Mesenchymal stem cell (in vitro differentiated cells and primary cell): ENCODE results near the gene FCHSD2.

ENCODE experiments used
- DNase-seq: peaks from one replicate; pipeline ENCODE4 v3.0.0-alpha.2; 2013
- H2AFZ ChIP-seq: one replicate; pipeline ENCODE4 v1.6.1; 2013; ENCODE audit warnings: low read depth, mild to moderate bottlenecking, control low read depth, inconsistent platforms, low read length, moderate library complexity
- H2AK5ac ChIP-seq: 2 replicates; pipeline ENCODE4 v1.6.1; 2013; ENCODE audit warnings: low read length, moderate library complexity, mild to moderate bottlenecking, inconsistent platforms; ENCODE audit not compliant: severe bottlenecking
- H2BK120ac ChIP-seq: one replicate; pipeline ENCODE4 v1.6.1; 2013; ENCODE audit warnings: low read depth, mild to moderate bottlenecking, inconsistent platforms, low read length, moderate library complexity
- H2BK12ac ChIP-seq, 2 experiments: one replicate each; pipeline ENCODE4 v1.6.1; 2013; ENCODE audit warnings: inconsistent platforms in 2 of 2, low read length in 2 of 2, mild to moderate bottlenecking in 2 of 2, moderate library complexity in 2 of 2, control low read depth in 1 of 2
- H2BK15ac ChIP-seq: one replicate; pipeline ENCODE4 v1.6.1; 2013; ENCODE audit warnings: mild to moderate bottlenecking, low read depth, inconsistent platforms; ENCODE audit not compliant: poor library complexity, severe bottlenecking
- H2BK5ac ChIP-seq: 2 replicates; pipeline ENCODE4 v1.6.1; 2013; ENCODE audit warnings: low read depth, mild to moderate bottlenecking, low read length, control low read depth, inconsistent platforms; ENCODE audit not compliant: poor library complexity, severe bottlenecking
- H3K14ac ChIP-seq, 2 experiments: one replicate each; pipeline ENCODE4 v1.6.1; 2013; ENCODE audit warnings: inconsistent platforms in 2 of 2, low read length in 2 of 2, control low read depth in 1 of 2, mild to moderate bottlenecking in 1 of 2, moderate library complexity in 1 of 2
- H3K18ac ChIP-seq, 2 experiments: one replicate each; pipeline ENCODE4 v1.6.1; 2013; ENCODE audit warnings: inconsistent platforms in 2 of 2, low read length in 2 of 2, control low read depth in 1 of 2, low read depth in 1 of 2, mild to moderate bottlenecking in 1 of 2
- H3K23ac ChIP-seq, 2 experiments: one replicate each; pipeline ENCODE4 v1.6.1; 2013; ENCODE audit warnings: inconsistent platforms in 2 of 2, low read length in 2 of 2, mild to moderate bottlenecking in 2 of 2, moderate library complexity in 2 of 2, control low read depth in 1 of 2
- H3K27ac ChIP-seq: 2 replicates; pipeline ENCODE4 v1.5.1; 2013; ENCODE audit warnings: mild to moderate bottlenecking, moderate library complexity, low read length, control low read depth, inconsistent platforms; ENCODE audit not compliant: poor library complexity, severe bottlenecking
- H3K27me3 ChIP-seq, 2 experiments: 2 replicates each; pipeline versions ENCODE4 v1.6.1 to v1.7.0; 2013; ENCODE audit warnings: low read length in 2 of 2, mild to moderate bottlenecking in 2 of 2, moderate library complexity in 2 of 2, control low read depth in 1 of 2, inconsistent platforms in 1 of 2; ENCODE audit not compliant: control insufficient read depth in 1 of 2, insufficient read depth in 1 of 2
- H3K36me3 ChIP-seq, 2 experiments: 2 replicates each; pipeline versions ENCODE4 v1.6.1 to v1.7.0; 2013; ENCODE audit warnings: low read length in 2 of 2, control low read depth in 1 of 2, inconsistent platforms in 1 of 2, low read depth in 1 of 2, mild to moderate bottlenecking in 1 of 2; ENCODE audit not compliant: insufficient read depth in 2 of 2, control insufficient read depth in 1 of 2
- H3K4ac ChIP-seq, 2 experiments: one replicate each; pipeline ENCODE4 v1.6.1; 2013; ENCODE audit warnings: inconsistent platforms in 2 of 2, low read length in 2 of 2, mild to moderate bottlenecking in 2 of 2, moderate library complexity in 2 of 2, control low read depth in 1 of 2, low read depth in 1 of 2
- H3K4me1 ChIP-seq: 2 replicates; pipeline ENCODE4 v1.6.1; 2013; ENCODE audit warnings: low read depth, low read length, control low read depth; ENCODE audit not compliant: control insufficient read depth, insufficient read depth
- H3K4me2 ChIP-seq: 2 replicates; pipeline ENCODE4 v1.6.1; 2013; ENCODE audit warnings: low read length, mild to moderate bottlenecking, inconsistent platforms; ENCODE audit not compliant: poor library complexity, severe bottlenecking
- H3K4me3 ChIP-seq, 2 experiments: 2 replicates each; pipeline versions ENCODE4 v1.5.1 to v1.7.0; 2013; ENCODE audit warnings: low read length in 2 of 2, mild to moderate bottlenecking in 2 of 2, control low read depth in 1 of 2, low read depth in 1 of 2; ENCODE audit not compliant: insufficient read depth in 1 of 2
- H3K79me1 ChIP-seq: replicated peaks from 2 replicates; pipeline ENCODE4 v1.6.1; 2013; ENCODE audit warnings: mild to moderate bottlenecking, control low read depth, low read length, inconsistent platforms; ENCODE audit not compliant: poor library complexity, severe bottlenecking
- H3K9ac ChIP-seq: 2 replicates; pipeline ENCODE4 v1.7.0; 2013; ENCODE audit warnings: mild to moderate bottlenecking, low read length, moderate library complexity
- H3K9me3 ChIP-seq: 2 replicates; pipeline ENCODE4 v1.7.0; 2013; ENCODE audit warnings: mild to moderate bottlenecking, low read length; ENCODE audit not compliant: control insufficient read depth
- H4K8ac ChIP-seq: one replicate; pipeline ENCODE4 v1.6.1; 2013; ENCODE audit warnings: inconsistent platforms, mild to moderate bottlenecking, low read length, moderate library complexity
- H4K91ac ChIP-seq: one replicate; pipeline ENCODE4 v1.6.1; 2013; ENCODE audit warnings: mild to moderate bottlenecking, low read length, inconsistent platforms
- WGBS: methylation state at CpG from one replicate; pipeline ENCODE4 v1.1.7; 2013; ENCODE audit warnings: mixed read lengths; 5-methylcytosine and 5-hydroxymethylcytosine counted together

The FCHSD2 gene

DNA sequence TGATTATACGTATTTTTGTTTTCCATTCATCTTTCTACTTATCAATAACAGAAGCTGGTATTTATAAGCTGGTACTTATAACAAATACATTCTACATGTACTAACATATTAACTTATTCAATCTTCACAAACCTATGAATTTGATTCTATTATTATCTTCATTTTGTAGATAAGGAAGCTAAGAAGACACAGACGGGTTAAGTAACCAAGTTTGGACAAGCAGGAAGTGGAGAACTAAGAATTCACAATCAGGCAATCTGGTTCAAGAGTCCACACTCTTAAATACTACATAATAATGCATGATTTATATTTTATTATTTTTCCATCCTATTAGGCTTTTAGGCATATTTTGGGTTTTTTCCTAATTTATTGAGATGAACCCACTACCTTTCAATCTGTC lies 25.0 kb downstream of the FCHSD2 start:
- no peak overlapping the region for H3K4ac ChIP-seq
- H2AFZ ChIP-seq: no peak overlapping the region
- H2BK120ac ChIP-seq: no peak overlapping the region
- H4K8ac ChIP-seq: no peak overlapping the region
- H3K9me3 ChIP-seq: no peaks in the 10 kb centered on the region
- H2AK5ac ChIP-seq: no peak overlapping the region
- no peak overlapping the region for H2BK15ac ChIP-seq
- no peak overlapping the region for H3K4me3 ChIP-seq
- no peak overlapping the region for H3K27ac ChIP-seq
- no peak overlapping the region for H3K23ac ChIP-seq
- no peak overlapping the region for H4K91ac ChIP-seq
- H3K14ac ChIP-seq: no peak overlapping the region
- H3K79me1 ChIP-seq: peaks cover 30% of the 10 kb centered on the region
- H3K18ac ChIP-seq: no peak overlapping the region
- no peak for DNase-seq
- H3K4me1 ChIP-seq: peaks cover 2% of the 10 kb centered on the region
- H3K9ac ChIP-seq: no peak overlapping the region
- no peak overlapping the region for H2BK5ac ChIP-seq
- H3K36me3 ChIP-seq: peaks cover 11 to 20% of the 10 kb centered on the region in 2 experiments
- no peak overlapping the region for H2BK12ac ChIP-seq
- H3K4me2 ChIP-seq: no peak overlapping the region
- no peaks in the 10 kb centered on the region for H3K27me3 ChIP-seq
- no CpG with 5 or more reads among the region's 2 CpGs for WGBS

DNA sequence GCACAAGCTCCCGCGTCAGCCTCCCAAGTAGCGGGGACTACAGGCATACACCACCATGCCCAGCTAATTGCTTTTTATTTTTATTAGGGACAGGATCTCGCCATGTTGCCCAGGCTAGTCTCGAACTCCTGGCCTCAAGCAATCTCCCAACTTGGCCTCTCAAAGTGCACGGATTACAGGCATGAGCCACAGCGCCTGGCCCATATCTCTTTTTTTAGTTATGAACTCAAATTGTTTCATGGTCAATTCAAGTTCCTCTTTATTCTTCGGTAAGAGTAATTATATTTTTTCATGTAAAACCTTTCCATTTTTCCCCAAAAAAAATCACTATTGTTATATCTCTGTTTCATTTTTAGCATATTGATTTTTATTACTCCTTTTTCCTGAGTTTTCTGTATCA lies 25.5 kb downstream of the FCHSD2 start:
- Histone ChIP-seq H4K91ac (no peak overlapping the region), H3K27ac (no peak overlapping the region), H3K79me1 (peaks cover 30% of the 10 kb centered on the region), H3K36me3 (peaks cover 11 to 20% of the 10 kb centered on the region in 2 experiments), H3K4me2 (no peak overlapping the region), H3K9ac (no peak overlapping the region), H2BK15ac (no peak overlapping the region), H3K18ac (no peak overlapping the region), H2AFZ (no peak overlapping the region), H3K14ac (no peak overlapping the region), H2AK5ac (no peak overlapping the region), H4K8ac (no peak overlapping the region), H3K23ac (no peak overlapping the region), H2BK5ac (no peak overlapping the region), H3K4me3 (no peak overlapping the region), H3K27me3 (no peaks in the 10 kb centered on the region), H3K9me3 (no peaks in the 10 kb centered on the region), H2BK12ac (no peak overlapping the region), H3K4me1 (peaks cover 2% of the 10 kb centered on the region), H2BK120ac (no peak overlapping the region), H3K4ac (no peak overlapping the region)
- DNase-seq: no peak
- WGBS: 97% methylated on average over 7 of the region's 8 CpGs

DNA sequence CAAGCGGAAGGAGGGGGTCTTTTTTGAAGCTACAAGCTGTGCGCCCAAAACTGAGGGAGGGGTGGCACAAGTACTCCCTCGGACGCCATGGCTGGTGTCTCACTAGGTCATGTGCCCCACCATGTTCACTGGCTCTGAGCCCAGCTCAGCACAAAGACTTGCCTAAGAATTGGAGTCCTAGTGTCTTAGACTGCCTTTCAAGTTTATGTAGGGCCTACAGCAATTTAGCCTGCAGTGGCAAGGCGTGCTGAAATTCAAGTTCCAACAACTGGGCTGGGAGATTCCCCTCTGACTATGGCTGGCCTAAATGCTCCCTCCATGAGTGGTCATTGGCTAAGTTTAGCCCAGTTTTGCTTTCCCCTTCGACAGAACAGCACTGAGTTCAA lies 27.3 kb downstream of the FCHSD2 start:
- H3K27ac ChIP-seq: no peak overlapping the region
- no peak overlapping the region for H3K18ac ChIP-seq
- 99% methylated on average over 6 of the region's 6 CpGs for WGBS

GRCh38 chr11:73114110-73114834 lies 27.8 kb downstream of the FCHSD2 start:
- DNase-seq: no peak
- Histone ChIP-seq H3K4me2 (no peak overlapping the region), H3K79me1 (peaks cover 21% of the 10 kb centered on the region), H4K91ac (no peak overlapping the region), H3K18ac (no peak overlapping the region), H2AFZ (no peak overlapping the region), H3K27ac (no peak overlapping the region), H2BK5ac (no peak overlapping the region), H3K4me1 (peaks cover 2% of the 10 kb centered on the region), H2AK5ac (no peak overlapping the region), H2BK120ac (no peak overlapping the region), H2BK15ac (no peak overlapping the region), H3K9ac (no peak overlapping the region), H3K36me3 (peaks cover 11 to 17% of the 10 kb centered on the region in 2 experiments), H3K9me3 (peaks cover 9% of the 10 kb centered on the region), H3K23ac (no peak overlapping the region), H3K4ac (no peak overlapping the region), H3K14ac (no peak overlapping the region), H3K4me3 (no peak overlapping the region), H4K8ac (no peak overlapping the region), H2BK12ac (no peak overlapping the region), H3K27me3 (no peaks in the 10 kb centered on the region)
- 96% methylated on average over 4 of the region's 4 CpGs for WGBS

More for the DNA sequence above, 27.3 kb downstream of the FCHSD2 start:
- Histone ChIP-seq H3K4me2 (no peak overlapping the region), H3K36me3 (peaks cover 11 to 17% of the 10 kb centered on the region in 2 experiments), H2BK120ac (no peak overlapping the region), H3K14ac (no peak overlapping the region), H3K4me1 (peaks cover 2% of the 10 kb centered on the region), H3K27me3 (no peaks in the 10 kb centered on the region), H3K9me3 (peaks cover 5% of the 10 kb centered on the region), H3K4me3 (no peak overlapping the region), H3K9ac (no peak overlapping the region), H3K4ac (no peak overlapping the region), H4K91ac (no peak overlapping the region), H2BK5ac (no peak overlapping the region), H2BK12ac (no peak overlapping the region), H2AFZ (no peak overlapping the region), H4K8ac (no peak overlapping the region), H3K79me1 (peaks cover 24% of the 10 kb centered on the region), H2BK15ac (no peak overlapping the region), H3K23ac (no peak overlapping the region), H2AK5ac (no peak overlapping the region)
- no peak for DNase-seq
